ENCODE measurements around the gene ZNF48.

The ZNF48 gene

GRCh38 chr16:30353438-30354129 is 41.6 kb upstream of the ZNF48 start:
- Histone ChIP-seq H3K79me2 (ENCODE audit: low read length) (peaks cover 45% of the 10 kb centered on the region), H3K36me3 (replicated peaks; ENCODE audit: insufficient read depth, low read length) (peaks cover 2% of the 10 kb centered on the region; the same call in 1 of the 2 replicates), H3F3A (ENCODE audit: insufficient read depth, low read length) (peaks cover 9% of the 10 kb centered on the region), H3K27ac (ENCODE audit: low read length) (no peak overlapping the region), H3K4me2 (ENCODE audit: low read depth, low read length) (peak overlapping the region; percentile 77), H3K9ac (ENCODE audit: low read length) (peak overlapping the region; percentile 93; the same call in 1 of the 2 replicates), H4K20me1 (ENCODE audit: insufficient read depth, low read length) (no peaks in the 10 kb centered on the region), H3K9me2 (replicated peaks; ENCODE audit: insufficient read depth, low read length) (no peaks in the 10 kb centered on the region), H3K9me3 (replicated peaks; ENCODE audit: insufficient read depth, low read length) (no peaks in the 10 kb centered on the region), H3K4me3 (ENCODE audit: low read length) (peak overlapping the region; percentile 87), H2AFZ (ENCODE audit: low read length) (no peak overlapping the region), H3K4me1 (ENCODE audit: low read length) (peaks cover 23% of the 10 kb centered on the region), H3K27me3 (replicated peaks; ENCODE audit: insufficient read depth, low read length) (no peaks in the 10 kb centered on the region)
- DNase-seq: no peak
- TF ChIP-seq CTCF (IDR thresholded peaks at IDR 0.05; ENCODE audit: low read length): no peak

- H3K27ac ChIP-seq (ENCODE audit: low read length): peak overlapping the region; percentile 64; the same call in 1 of the 2 replicates
- H3K36me3 ChIP-seq (replicated peaks; ENCODE audit: insufficient read depth, low read length): peaks cover 2% of the 10 kb centered on the region; the same call in 1 of the 2 replicates
- H3K4me3 ChIP-seq (ENCODE audit: low read length): peak overlapping the region; percentile 87
- no peaks in the 10 kb centered on the region for H3K9me3 ChIP-seq (replicated peaks; ENCODE audit: insufficient read depth, low read length)
- H3K9me2 ChIP-seq (replicated peaks; ENCODE audit: insufficient read depth, low read length): no peaks in the 10 kb centered on the region
- no peaks in the 10 kb centered on the region for H4K20me1 ChIP-seq (ENCODE audit: insufficient read depth, low read length)
- H2AFZ ChIP-seq (ENCODE audit: low read length): peak overlapping the region; percentile 83
- H3K27me3 ChIP-seq (replicated peaks; ENCODE audit: insufficient read depth, low read length): no peaks in the 10 kb centered on the region
- H3F3A ChIP-seq (ENCODE audit: insufficient read depth, low read length): peaks cover 9% of the 10 kb centered on the region
- DNase-seq: no peak
- H3K4me2 ChIP-seq (ENCODE audit: low read depth, low read length): peak overlapping the region; percentile 77
- H3K9ac ChIP-seq (ENCODE audit: low read length): peak overlapping the region; percentile 93
- peaks cover 47% of the 10 kb centered on the region for H3K79me2 ChIP-seq (ENCODE audit: low read length)
- H3K4me1 ChIP-seq (ENCODE audit: low read length): peaks cover 23% of the 10 kb centered on the region
- TF ChIP-seq EZH2 (optimal IDR thresholded peaks at IDR 0.05; ENCODE audit: low read depth, low read length) (no peak), CTCF (IDR thresholded peaks at IDR 0.05; ENCODE audit: low read length) (no peak), EZH2phosphoT487 (IDR thresholded peaks at IDR 0.05; ENCODE audit: low read length) (no peak)
Observed at GRCh38 chr16:30354423-30355143, 40.6 kb upstream of the ZNF48 start.

- Histone ChIP-seq H2AFZ (ENCODE audit: low read length) (peak within 1 kb of the TSS; percentile 83), H3K4me2 (ENCODE audit: low read depth, low read length) (peak within 1 kb of the TSS; percentile 97), H3F3A (ENCODE audit: insufficient read depth, low read length) (peaks cover 9% of the 10 kb centered on the region), H3K27me3 (replicated peaks; ENCODE audit: insufficient read depth, low read length) (no peaks in the 10 kb centered on the region), H3K36me3 (replicated peaks; ENCODE audit: insufficient read depth, low read length) (peaks cover 2% of the 10 kb centered on the region; the same call in 1 of the 2 replicates), H3K9me2 (replicated peaks; ENCODE audit: insufficient read depth, low read length) (no peaks in the 10 kb centered on the region), H3K4me1 (ENCODE audit: low read length) (peaks cover 23% of the 10 kb centered on the region), H3K4me3 (ENCODE audit: low read length) (peak within 1 kb of the TSS; percentile 87), H3K9me3 (replicated peaks; ENCODE audit: insufficient read depth, low read length) (no peaks in the 10 kb centered on the region), H4K20me1 (ENCODE audit: insufficient read depth, low read length) (no peaks in the 10 kb centered on the region), H3K9ac (ENCODE audit: low read length) (peak within 1 kb of the TSS; percentile 93), H3K27ac (ENCODE audit: low read length) (peak within 1 kb of the TSS; percentile 64), H3K79me2 (ENCODE audit: low read length) (peaks cover 55% of the 10 kb centered on the region)
- peak; percentile 98 for DNase-seq
- no peak for TF ChIP-seq EZH2 (optimal IDR thresholded peaks at IDR 0.05; ENCODE audit: low read depth, low read length)
- TF ChIP-seq EZH2phosphoT487 (IDR thresholded peaks at IDR 0.05; ENCODE audit: low read length): no peak
- TF ChIP-seq CTCF (IDR thresholded peaks at IDR 0.05; ENCODE audit: low read length): no peak
Observed at GRCh38 chr16:30355144-30355953, 39.9 kb upstream of the ZNF48 start, which contains the start of gene CD2BP2. TSS of gene CD2BP2 (minus strand) at chr16:30355308. CDS start at chr16:30354681, 627 bp downstream.
